CD4-positive, alpha-beta T cell treated with Interleukin-10 for 1 hour (primary cell): ENCODE measurements around the gene LRP5.

ENCODE experiments used
- DNase-seq: peaks from one replicate; pipeline ENCODE4 v3.0.0-alpha.2; 2020

Gene LRP5

GRCh38 chr11:68372114-68372513 lies 59.7 kb downstream of the LRP5 start:
- no peak for DNase-seq

- DNase-seq, result no peak
Measured at GRCh38 chr11:68372625-68373024, 60.2 kb downstream of the LRP5 start.

- DNase-seq, result no peak
Measured at GRCh38 chr11:68373189-68373814, 60.9 kb downstream of the LRP5 start.

- DNase-seq, result no peak
Measured at GRCh38 chr11:68373815-68374501, 61.6 kb downstream of the LRP5 start.

DNA sequence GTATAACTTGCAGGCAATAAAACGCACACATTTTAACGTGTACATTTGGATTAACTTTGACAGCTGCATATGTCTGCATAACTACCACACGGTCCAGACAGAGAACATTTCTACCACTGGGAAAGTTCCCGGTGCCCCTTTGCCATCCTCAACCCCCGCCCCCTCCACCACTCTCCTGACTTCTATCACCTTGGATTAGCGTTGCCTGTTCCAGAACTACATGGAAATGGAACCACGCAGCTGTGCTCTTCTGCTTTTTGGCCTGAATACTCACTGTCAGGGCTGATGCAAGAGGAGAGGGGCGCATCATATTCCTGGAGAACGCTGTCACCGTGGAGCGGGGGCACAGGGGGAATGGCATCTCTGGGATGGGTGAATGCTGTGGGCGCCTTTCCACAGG lies 62.1 kb downstream of the LRP5 start:
- no peak for DNase-seq

GRCh38 chr11:68375337-68375736 lies 62.9 kb downstream of the LRP5 start:
- DNase-seq, result no peak

GRCh38 chr11:68375766-68376165 lies 63.4 kb downstream of the LRP5 start:
- no peak for DNase-seq

DNA sequence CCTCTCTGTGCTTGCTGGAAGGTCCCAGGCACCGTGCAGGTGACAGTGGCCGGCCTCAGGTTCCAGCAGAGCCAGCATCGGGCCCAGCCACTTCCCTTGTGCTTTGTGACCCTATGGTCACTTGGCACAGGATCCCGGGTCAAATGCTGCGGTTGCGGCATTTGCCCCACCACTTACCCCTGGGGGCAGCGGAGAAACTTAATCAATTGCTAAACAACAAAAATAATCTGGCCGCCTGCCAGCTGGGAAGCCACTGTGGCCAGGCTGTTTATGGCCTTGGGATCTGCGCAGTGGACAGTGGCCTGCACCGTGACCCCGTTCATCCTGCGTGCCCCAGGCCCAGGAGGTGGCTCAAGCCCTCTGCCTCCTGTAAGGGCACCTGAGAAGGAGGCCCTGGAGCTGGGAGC lies 65.0 kb downstream of the LRP5 start:
- no peak for DNase-seq

DNA sequence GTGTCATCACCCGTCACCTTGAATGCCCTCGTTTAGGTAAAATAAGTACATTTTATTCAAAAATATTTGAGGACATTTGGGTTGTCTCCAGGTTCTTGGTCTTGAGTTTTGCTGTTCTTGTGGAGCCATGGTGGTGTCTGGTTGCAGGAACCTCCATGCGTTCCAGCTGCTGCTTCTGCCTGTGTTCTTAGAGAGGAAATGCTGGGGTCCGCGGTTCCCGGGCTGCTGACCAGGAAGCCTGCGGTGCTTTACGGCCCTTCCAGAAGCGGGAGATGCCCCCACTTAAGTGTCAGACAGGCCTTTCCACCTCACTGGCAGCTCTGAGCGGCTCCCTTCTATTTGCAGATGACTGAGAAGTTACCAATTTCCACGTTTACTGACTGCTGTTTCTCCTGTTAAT lies 66.8 kb downstream of the LRP5 start:
- DNase-seq, result no peak

GRCh38 chr11:68380786-68381622 lies 68.6 kb downstream of the LRP5 start:
- DNase-seq, result no peak

DNA sequence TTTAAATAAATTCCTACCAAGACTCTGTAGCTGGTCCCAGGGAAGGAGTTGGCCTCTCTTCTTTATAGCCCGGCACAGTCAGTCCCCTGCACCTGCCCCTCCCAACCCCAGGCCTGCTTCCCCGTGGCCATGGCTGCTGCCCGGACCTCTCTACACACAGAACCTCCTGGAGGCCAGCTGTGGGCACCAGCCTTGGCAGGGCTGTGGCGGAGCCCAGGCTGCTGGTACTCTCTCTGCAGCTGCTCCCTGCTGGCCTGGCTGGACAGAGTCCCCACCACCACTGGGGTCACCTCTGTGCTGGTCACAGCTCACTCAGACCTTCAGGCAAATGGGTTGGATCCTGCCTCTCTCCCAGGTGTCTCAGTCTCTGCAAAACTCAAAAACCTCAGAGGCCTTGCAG lies 69.3 kb downstream of the LRP5 start:
- DNase-seq, result no peak

DNA sequence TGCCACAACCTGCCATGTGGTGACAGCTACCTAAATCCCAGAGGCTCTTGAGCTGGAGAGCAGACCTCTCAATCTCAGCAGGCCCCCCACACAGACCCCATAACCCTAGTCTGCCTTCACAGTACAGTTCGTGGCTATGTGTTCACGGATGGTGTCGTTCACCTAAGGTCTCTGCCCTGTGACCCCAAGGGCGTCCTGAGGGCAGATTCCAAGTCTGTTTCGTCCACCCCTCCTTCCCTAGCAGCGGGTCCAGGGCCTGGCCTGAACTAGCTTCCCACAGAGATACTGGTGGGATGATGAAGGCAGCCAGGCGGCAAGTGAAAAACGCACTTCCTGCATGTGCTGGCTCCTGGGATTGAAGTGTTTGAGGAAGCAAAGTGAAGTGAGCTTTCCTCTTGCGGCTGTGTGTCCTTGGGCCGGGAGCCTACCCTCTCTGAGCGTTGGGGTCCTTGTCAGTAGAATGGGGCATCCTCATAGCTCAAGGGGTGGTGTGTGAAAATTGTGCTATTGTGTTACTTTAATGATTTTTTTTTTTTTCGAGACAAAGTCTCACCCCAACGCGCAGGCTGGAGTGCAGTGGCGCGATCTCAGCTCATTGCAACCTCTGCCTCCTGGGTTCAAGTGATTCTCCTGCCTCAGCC lies 70.1 kb downstream of the LRP5 start:
- no peak for DNase-seq

- peak; percentile 54 for DNase-seq
Measured at GRCh38 chr11:68383976-68384501, 71.6 kb downstream of the LRP5 start.

DNA sequence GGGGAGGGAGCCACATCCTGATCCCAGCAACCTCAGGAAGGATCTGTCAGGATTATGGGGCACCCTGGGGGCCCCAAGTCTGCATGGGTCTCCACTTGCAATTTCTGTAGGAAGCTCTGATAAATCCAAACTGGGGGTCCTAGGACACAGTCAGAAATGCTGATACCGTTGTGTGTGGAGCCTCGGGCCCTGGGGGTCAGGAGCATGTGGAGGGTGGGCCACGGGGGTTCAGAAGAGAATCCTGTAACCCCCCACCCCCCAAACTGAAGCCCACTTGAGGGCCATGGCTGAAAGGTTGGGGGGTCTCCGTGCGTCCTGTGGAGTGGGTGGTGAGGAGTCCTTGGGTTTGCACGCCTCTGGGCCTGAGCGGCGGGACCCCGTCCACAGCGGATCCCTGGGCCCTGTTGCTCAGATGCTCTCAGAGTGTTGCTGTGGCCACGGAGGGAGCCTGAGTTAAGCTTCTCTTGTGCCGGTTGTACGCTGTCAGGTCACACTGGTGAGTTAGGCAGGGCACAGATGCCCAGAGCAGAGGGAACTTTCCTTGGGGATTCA lies 72.2 kb downstream of the LRP5 start:
- DNase-seq, result no peak

DNA sequence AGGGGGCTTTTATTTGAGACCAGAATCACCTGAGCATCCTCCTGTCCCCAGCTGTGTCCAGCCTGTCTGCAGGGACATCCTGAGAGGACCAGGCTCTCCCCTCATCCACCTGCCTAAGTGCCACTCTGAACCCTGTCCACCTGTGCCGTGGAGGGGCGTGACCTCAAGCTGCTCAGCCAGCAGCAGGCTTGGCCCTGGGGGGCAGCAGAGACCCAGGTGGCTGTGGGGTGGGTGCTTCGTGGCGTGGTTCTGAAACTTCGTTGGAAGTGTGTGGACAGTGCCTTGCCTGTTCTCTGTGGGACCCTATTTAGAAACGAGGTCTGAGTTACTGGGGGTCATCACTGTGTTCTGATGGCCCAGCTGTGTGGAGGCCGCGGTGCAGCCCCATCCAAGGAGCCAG lies 72.7 kb downstream of the LRP5 start:
- no peak for DNase-seq

DNA sequence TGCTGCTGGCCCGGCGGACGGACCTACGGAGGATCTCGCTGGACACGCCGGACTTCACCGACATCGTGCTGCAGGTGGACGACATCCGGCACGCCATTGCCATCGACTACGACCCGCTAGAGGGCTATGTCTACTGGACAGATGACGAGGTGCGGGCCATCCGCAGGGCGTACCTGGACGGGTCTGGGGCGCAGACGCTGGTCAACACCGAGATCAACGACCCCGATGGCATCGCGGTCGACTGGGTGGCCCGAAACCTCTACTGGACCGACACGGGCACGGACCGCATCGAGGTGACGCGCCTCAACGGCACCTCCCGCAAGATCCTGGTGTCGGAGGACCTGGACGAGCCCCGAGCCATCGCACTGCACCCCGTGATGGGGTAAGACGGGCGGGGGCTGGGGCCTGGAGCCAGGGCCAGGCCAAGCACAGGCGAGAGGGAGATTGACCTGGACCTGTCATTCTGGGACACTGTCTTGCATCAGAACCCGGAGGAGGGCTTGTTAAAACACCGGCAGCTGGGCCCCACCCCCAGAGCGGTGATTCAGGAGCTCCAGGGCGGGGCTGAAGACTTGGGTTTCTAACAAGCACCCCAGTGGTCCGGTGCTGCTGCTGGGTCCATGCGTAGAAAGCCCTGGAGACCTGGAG lies 74.1 kb downstream of the LRP5 start:
- no peak for DNase-seq

GRCh38 chr11:68387840-68388239 lies 75.4 kb downstream of the LRP5 start:
- DNase-seq, result no peak

- no peak for DNase-seq
Measured at GRCh38 chr11:68388595-68389198, 76.3 kb downstream of the LRP5 start.

DNA sequence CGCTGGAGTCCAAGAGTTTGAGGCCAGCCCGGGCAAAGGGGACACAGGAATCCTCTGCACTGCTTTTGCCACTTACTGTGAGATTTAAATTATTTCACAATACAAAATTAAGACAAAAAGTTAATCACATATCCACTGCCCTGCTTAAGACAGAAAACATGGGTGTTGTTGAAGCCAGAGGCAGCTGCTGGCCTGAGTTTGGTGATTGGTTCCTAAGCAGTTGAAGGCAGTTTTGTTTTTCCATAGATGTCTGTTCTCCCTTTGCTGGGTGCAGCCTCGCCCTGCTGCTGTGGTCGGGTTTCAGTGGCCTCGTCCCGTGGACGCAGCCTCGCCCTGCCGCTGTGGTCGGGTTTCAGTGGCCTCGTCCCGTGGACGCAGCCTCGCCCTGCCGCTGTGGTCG lies 77.9 kb downstream of the LRP5 start:
- no peak for DNase-seq

DNA sequence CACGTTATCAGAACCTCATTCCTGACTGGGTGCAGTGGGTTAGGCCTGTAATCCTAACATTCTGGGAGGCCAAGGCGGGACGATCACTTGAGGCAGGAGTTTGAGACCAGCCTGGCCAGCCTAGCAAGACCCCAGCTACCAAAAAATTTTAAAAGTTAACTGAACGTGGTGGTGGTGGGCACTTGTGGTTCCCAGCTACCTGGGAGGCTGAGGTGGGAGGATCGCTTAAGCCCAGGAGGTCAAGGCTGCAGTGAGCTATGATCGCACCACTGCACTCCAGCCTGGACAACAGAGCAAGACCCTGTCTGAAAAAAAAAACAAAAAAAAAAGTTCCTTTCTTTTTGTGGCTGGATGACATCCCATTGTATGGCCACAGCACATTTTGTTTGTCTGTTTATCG lies 80.4 kb downstream of the LRP5 start:
- no peak for DNase-seq

DNA sequence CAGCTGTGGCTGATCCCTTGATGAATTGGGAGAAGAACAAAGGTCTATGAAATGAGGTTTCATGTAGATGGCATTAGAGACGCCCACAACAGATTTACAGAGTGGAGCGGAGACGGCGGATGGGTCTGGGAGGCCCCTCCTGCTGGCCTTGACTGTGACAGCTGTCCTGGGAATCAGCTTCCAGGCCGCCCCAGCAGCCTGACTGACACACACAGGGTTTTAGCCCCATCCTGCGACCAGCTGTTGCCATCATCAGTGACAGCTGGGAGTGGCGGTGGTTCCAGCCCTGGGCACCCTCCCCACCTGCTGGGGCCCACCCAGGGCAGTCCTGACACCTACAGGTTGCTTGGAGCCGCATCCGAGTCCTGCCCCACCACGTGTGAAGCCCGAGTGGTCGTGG lies 84.1 kb downstream of the LRP5 start:
- no peak for DNase-seq

DNA sequence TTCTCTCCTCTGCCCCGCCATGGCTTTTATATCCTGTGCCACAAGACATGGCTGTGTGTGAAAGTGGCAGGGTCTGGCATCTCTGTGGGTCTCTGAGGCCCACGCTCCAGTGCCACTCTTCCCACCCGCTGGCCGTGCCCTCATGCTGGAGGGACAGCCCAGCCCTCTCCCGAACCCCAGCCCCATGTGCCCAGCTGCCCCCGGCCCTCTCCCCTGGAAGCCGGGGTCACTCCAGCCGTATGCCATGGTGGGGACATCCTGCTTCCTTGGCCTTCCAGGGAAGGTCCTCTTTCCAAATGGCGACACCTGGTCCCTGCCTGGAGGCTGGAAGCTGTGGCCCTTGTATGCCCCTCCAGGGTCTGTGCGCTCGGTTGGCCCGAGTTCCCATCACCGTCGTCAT lies 84.9 kb downstream of the LRP5 start:
- DNase-seq, result no peak
